Right lobe of liver (tissue), 6 donors: ENCODE data around the gene PA2G4. TPM values are rescaled to one million over a fixed set of nuclear protein-coding genes. Genes with fewer than 3 reads are reported as not detected.

Experiments
- ATAC-seq, 4 donors: fragments of 200-7000 bp; cut with Tn5 transposase; one replicate each; pipeline ENCODE4 v1.9.1; 2020; ENCODE audit warnings: mild to moderate bottlenecking in 4 of 4, moderate library complexity in 4 of 4
- DNase-seq, 3 donors: peaks; one replicate each; pipeline ENCODE4 v3.0.0-alpha.2; 2020
- H3K27ac ChIP-seq, 3 donors: fragments of 200-600 bp; one replicate each; pipeline ENCODE4 v1.8.0; 2022
- H3K27me3 ChIP-seq, 2 donors: fragments of 200-600 bp; one replicate each; pipeline ENCODE4 v1.8.0; 2022
- H3K36me3 ChIP-seq, 4 donors: fragments of 200-600 bp; sonication (generic) in 1 of 4; one replicate each; pipeline versions ENCODE4 v1.5.1 to v1.8.0; 2017 to 2022; ENCODE audit warnings: control low read depth in 1 of 4
- H3K4me1 ChIP-seq, 4 donors: fragments of 200-600 bp; sonication (generic) in 1 of 4; one replicate each; pipeline versions ENCODE4 v1.5.1 to v1.8.0; 2017 to 2022; ENCODE audit warnings: control low read depth in 1 of 4
- H3K4me3 ChIP-seq, 3 donors: fragments of 200-600 bp; one replicate each; pipeline ENCODE4 v1.8.0; 2022
- H3K9me3 ChIP-seq, 4 donors: fragments of 200-600 bp; sonication (generic) in 1 of 4; one replicate each; pipeline versions ENCODE4 v1.5.1 to v1.8.0; 2017 to 2022; ENCODE audit warnings: control low read depth in 1 of 4
- CTCF ChIP-seq, 4 donors: fragments of 200-600 bp in 3 of 4; fragments of 450-650 bp in 1 of 4; IDR thresholded peaks; one replicate each; pipeline versions ENCODE4 v1.5.1 to v1.8.0; 2016 to 2022; ENCODE audit warnings: antibody characterized with exemption in 4 of 4, mild to moderate bottlenecking in 2 of 4
- POLR2A ChIP-seq: fragments of 450-650 bp; IDR thresholded peaks from one replicate; pipeline ENCODE4 v1.6.1; 2017; ENCODE audit warnings: antibody characterized with exemption, mild to moderate bottlenecking
- WGBS: methylation state at CpG from one replicate; pipeline ENCODE4 v1.1.6; 2018; ENCODE audit warnings: low coverage, low lambda C conversion rate; ENCODE audit not compliant: insufficient coverage; ENCODE audit errors: missing lambda C conversion rate; 5-methylcytosine and 5-hydroxymethylcytosine counted together
- intact Hi-C, 2 donors: fragments of 100-400 bp; cut with DNase I; formaldehyde crosslinking; loops; one replicate each; pipeline versions ENCODE4 v1.11.2 to v1.14.1; 2022
- total RNA-seq, 6 experiments: library from RNA; depleted of rRNA in 2 of 6; stranded (reverse); fragments of >200 nt in 2 of 6; fragmentation: NEBNext Ultra II Directional in 3 of 6; extraction: Animal tissue kit (Norgen Biotek cat#: 25700) in 3 of 6; gene quantifications; one replicate each; pipeline versions ENCODE4 v1.1.0 to v1.2.4, GENCODE V29; 2016 to 2023
- donor health status: DM: no; HTN: yes; CAD: no.
- donor health status: DM: no; HTN: no; CAD: no.
- donor health status: DM: no; HTN: no; CAD: no.
- donor health status: DM: no; HTN: yes; CAD: no.
- donor health status: DM: no; HTN: yes; CAD: no.

Gene PA2G4
- total RNA-seq, 6 experiments from 2014 or later, result 29.7 to 82.4 (median 36.6) TPM

GRCh38 chr12:56129942-56130495 lies 25.7 kb downstream of the PA2G4 start:
- TF ChIP-seq CTCF (IDR thresholded peaks at IDR 0.05) (no peak), POLR2A (no peak)
- Histone ChIP-seq H3K27me3 (no peaks in the 10 kb centered on the region), H3K27ac (peak overlapping the region in 1 of 3 donors; percentile 85), H3K4me1 (peaks cover 0 to 30% (median 11%) of the 10 kb centered on the region in 4 donors), H3K9me3 (no peaks in the 10 kb centered on the region), H3K4me3 (peak overlapping the region; percentile 70 to 95 (median 73)), H3K36me3 (peaks cover 0 to 45% (median 26%) of the 10 kb centered on the region in 4 donors)
- no peak for ATAC-seq
- DNase-seq, result no peak
- intact Hi-C loops, result loop anchor here (5.0 kb wide), 1 partner anchor 57 kb away; the partner anchor contains the start of gene SMARCC2 (in 2 of the 2)
- WGBS, result 49% methylated on average over 9 of the region's 22 CpGs

- intact Hi-C loops, result loop anchor here in 1 of 2 donors (5.0 kb wide), 1 partner anchor 56 kb away; the partner anchor contains the start of gene SMARCC2
These were observed 26.5 kb downstream of the PA2G4 start for GRCh38 chr12:56130876-56131275.

GRCh38 chr12:56134897-56135296 lies 30.5 kb downstream of the PA2G4 start:
- ATAC-seq, result no peak
- DNase-seq, result no peak
- H3K36me3 ChIP-seq, result peaks cover 0 to 88% (median 47%) of the 10 kb centered on the region in 4 donors

More at GRCh38 chr12:56130876-56131275, 26.5 kb downstream of the PA2G4 start:
- no peak for ATAC-seq
- H3K27ac ChIP-seq, result no peak overlapping the region
- no peak for DNase-seq
- TF ChIP-seq POLR2A, result no peak
- no peak for TF ChIP-seq CTCF (IDR thresholded peaks at IDR 0.05)
- H3K36me3 ChIP-seq, result peaks cover 0 to 49% (median 28%) of the 10 kb centered on the region in 4 donors
- H3K27me3 ChIP-seq, result no peaks in the 10 kb centered on the region
- H3K4me1 ChIP-seq, result peaks cover 0 to 27% (median 11%) of the 10 kb centered on the region in 4 donors
- H3K4me3 ChIP-seq, result no peak overlapping the region
- 50% methylated on average over 2 of the region's 4 CpGs for WGBS
- no peaks in the 10 kb centered on the region for H3K9me3 ChIP-seq

GRCh38 chr12:56137853-56138571 lies 33.7 kb downstream of the PA2G4 start:
- intact Hi-C loops, result no loop called here
- Histone ChIP-seq H3K4me1 (no peaks in the 10 kb centered on the region), H3K27me3 (no peaks in the 10 kb centered on the region), H3K27ac (no peak overlapping the region), H3K36me3 (peaks cover 4 to 91% (median 41%) of the 10 kb centered on the region in 4 donors), H3K4me3 (no peak overlapping the region), H3K9me3 (no peaks in the 10 kb centered on the region)
- no peak for ATAC-seq
- TF ChIP-seq CTCF (IDR thresholded peaks at IDR 0.05), result no peak
- no peak for TF ChIP-seq POLR2A
- 95% methylated on average over 10 of the region's 14 CpGs for WGBS
- no peak for DNase-seq

More at GRCh38 chr12:56134897-56135296, 30.5 kb downstream of the PA2G4 start:
- Histone ChIP-seq H3K4me1 (peaks cover 0 to 4% (median 0%) of the 10 kb centered on the region in 4 donors), H3K4me3 (no peak overlapping the region), H3K27me3 (no peaks in the 10 kb centered on the region), H3K27ac (no peak overlapping the region), H3K9me3 (no peaks in the 10 kb centered on the region)
- intact Hi-C loops, result loop anchor here in 1 of 2 donors (5.0 kb wide), 1 partner anchor 52 kb away; the partner anchor contains the start of gene SMARCC2
- WGBS, result 93% methylated on average over 6 of the region's 6 CpGs
- no peak for TF ChIP-seq CTCF (IDR thresholded peaks at IDR 0.05)
- no peak for TF ChIP-seq POLR2A
